Neural crest cell (in vitro differentiated cells): ENCODE measurements around the gene CERCAM. TPM values are rescaled to one million over a fixed set of nuclear protein-coding genes. Genes with fewer than 3 reads are reported as not detected.
"Not testable (repeated sequence)": the region's sequence is repeated elsewhere in the genome, so short reads cannot be mapped to it uniquely, and the experiment has no call there.

Source experiments
- DNase-seq: peaks from one replicate; pipeline ENCODE4 v3.0.0; 2021; ENCODE audit warnings: low read depth, mixed read lengths, low spot score
- H3K27ac Mint-ChIP-seq: one replicate; pipeline ENCODE4 v1.8.0; 2021; ENCODE audit warnings: mild to moderate bottlenecking, mixed read lengths; ENCODE audit not compliant: unreplicated experiment
- H3K27me3 Mint-ChIP-seq: 2 replicates; pipeline ENCODE4 v1.8.0; 2021; ENCODE audit warnings: low read depth, mild to moderate bottlenecking, mixed read lengths
- H3K36me3 Mint-ChIP-seq: 2 replicates; pipeline ENCODE4 v1.8.0; 2021; ENCODE audit warnings: low read depth, mild to moderate bottlenecking, mixed read lengths
- H3K4me1 Mint-ChIP-seq: 2 replicates; pipeline ENCODE4 v1.8.0; 2021; ENCODE audit warnings: mixed read lengths
- H3K4me3 Mint-ChIP-seq: one replicate; pipeline ENCODE4 v1.8.0; 2021; ENCODE audit warnings: mild to moderate bottlenecking, mixed read lengths
- H3K9me3 Mint-ChIP-seq: 2 replicates; pipeline ENCODE4 v1.8.0; 2021; ENCODE audit warnings: mixed read lengths
- CTCF ChIP-seq: fragments of 200-600 bp; sonication (generic); conservative IDR thresholded peaks from 2 replicates; pipeline ENCODE4 v1.5.0; 2021; ENCODE audit warnings: antibody characterized with exemption, mild to moderate bottlenecking
- total RNA-seq: library from RNA; stranded (reverse); gene quantifications from 2 replicates; pipeline ENCODE4 v1.2.1, GENCODE V29; 2021

The CERCAM gene
- total RNA-seq, 1 donor from 2014 or later = 56.4 TPM

GRCh38 chr9:128409978-128410377 lies 10.7 kb upstream of the CERCAM start:
- peaks cover 8% of the 10 kb centered on the region for H3K27me3 Mint-ChIP-seq
- DNase-seq = no peak

GRCh38 chr9:128411364-128412119 lies 9.1 kb upstream of the CERCAM start:
- no peak for TF ChIP-seq CTCF

More at GRCh38 chr9:128409978-128410377, 10.7 kb upstream of the CERCAM start:
- Mint-ChIP-seq H3K27ac (peak overlapping the region; percentile 97), H3K9me3 (no peaks in the 10 kb centered on the region), H3K36me3 (no peaks in the 10 kb centered on the region), H3K4me3 (peak overlapping the region; percentile 48), H3K4me1 (peaks cover 70% of the 10 kb centered on the region)
- TF ChIP-seq CTCF = no peak

GRCh38 chr9:128412120-128412790 lies 8.4 kb upstream of the CERCAM start:
- Mint-ChIP-seq H3K4me1 (peaks cover 67% of the 10 kb centered on the region), H3K27me3 (peaks cover 11% of the 10 kb centered on the region), H3K4me3 (peak overlapping the region; percentile 81), H3K9me3 (no peaks in the 10 kb centered on the region), H3K36me3 (no peaks in the 10 kb centered on the region), H3K27ac (peak overlapping the region; percentile 72)
- peak; percentile 75 for TF ChIP-seq CTCF
- DNase-seq = peak; percentile 99

More at GRCh38 chr9:128411364-128412119, 9.1 kb upstream of the CERCAM start:
- no peak for DNase-seq
- Mint-ChIP-seq H3K9me3 (no peaks in the 10 kb centered on the region), H3K36me3 (no peaks in the 10 kb centered on the region), H3K27ac (peak overlapping the region; percentile 91), H3K4me1 (peaks cover 69% of the 10 kb centered on the region), H3K27me3 (peaks cover 11% of the 10 kb centered on the region), H3K4me3 (no peak overlapping the region)

- H3K27me3 Mint-ChIP-seq, H3K9me3 Mint-ChIP-seq, DNase-seq, H3K27ac Mint-ChIP-seq, H3K36me3 Mint-ChIP-seq: not testable (repeated sequence)
- peak overlapping the region; percentile 58 for H3K4me3 Mint-ChIP-seq
- peaks cover 58% of the 10 kb centered on the region for H3K4me1 Mint-ChIP-seq
Measured at GRCh38 chr9:128413728-128414127, 6.9 kb upstream of the CERCAM start.

- TF ChIP-seq CTCF = peak; percentile 45
- Mint-ChIP-seq H3K27ac (peak overlapping the region; percentile 4), H3K27me3 (peaks cover 7% of the 10 kb centered on the region), H3K4me1 (peaks cover 59% of the 10 kb centered on the region), H3K4me3 (peak overlapping the region; percentile 64), H3K9me3 (no peaks in the 10 kb centered on the region), H3K36me3 (no peaks in the 10 kb centered on the region)
- DNase-seq = no peak
Measured at GRCh38 chr9:128414461-128414860, 6.2 kb upstream of the CERCAM start.

- Mint-ChIP-seq H3K9me3 (no peaks in the 10 kb centered on the region), H3K4me3 (peak overlapping the region; percentile 71), H3K27ac (peak overlapping the region; percentile 96), H3K4me1 (peaks cover 52% of the 10 kb centered on the region), H3K27me3 (peaks cover 7% of the 10 kb centered on the region), H3K36me3 (no peaks in the 10 kb centered on the region)
- no peak for TF ChIP-seq CTCF
- DNase-seq = no peak
Measured at GRCh38 chr9:128415281-128415680, 5.4 kb upstream of the CERCAM start.
